GM19467 (cell line): ENCODE data around the gene SMAD7.
"Not testable (repeated sequence)": the region's sequence is repeated elsewhere in the genome, so short reads cannot be mapped to it uniquely, and the experiment has no call there.

Source experiments
- ATAC-seq: cut with Tn5 transposase; IDR thresholded peaks from one replicate; pipeline ENCODE4 v1.9.1; 2021; ENCODE audit warnings: mild to moderate bottlenecking, moderate library complexity; ENCODE audit not compliant: unreplicated experiment

Gene SMAD7

DNA sequence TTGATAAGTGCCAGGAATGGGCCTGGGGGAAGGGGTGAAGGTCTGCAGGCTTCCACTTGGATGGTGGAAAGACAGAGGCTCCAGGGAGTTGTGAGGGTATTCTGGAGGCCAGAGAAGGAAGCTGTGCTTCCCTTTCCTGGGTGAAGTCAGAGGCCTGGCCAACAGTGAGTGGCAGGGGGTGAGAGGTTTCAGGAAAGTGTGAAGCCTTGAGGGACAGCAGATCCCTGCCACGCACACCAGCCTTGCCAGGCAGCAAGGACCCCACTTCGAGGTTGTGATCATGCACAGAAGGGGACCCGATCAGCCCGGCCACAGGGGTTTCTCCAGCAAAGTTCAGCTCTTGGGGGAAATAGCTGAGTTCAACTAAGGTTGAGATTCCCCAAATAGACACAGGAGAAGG is 66.5 kb downstream of the SMAD7 start:
- no peak for ATAC-seq

DNA sequence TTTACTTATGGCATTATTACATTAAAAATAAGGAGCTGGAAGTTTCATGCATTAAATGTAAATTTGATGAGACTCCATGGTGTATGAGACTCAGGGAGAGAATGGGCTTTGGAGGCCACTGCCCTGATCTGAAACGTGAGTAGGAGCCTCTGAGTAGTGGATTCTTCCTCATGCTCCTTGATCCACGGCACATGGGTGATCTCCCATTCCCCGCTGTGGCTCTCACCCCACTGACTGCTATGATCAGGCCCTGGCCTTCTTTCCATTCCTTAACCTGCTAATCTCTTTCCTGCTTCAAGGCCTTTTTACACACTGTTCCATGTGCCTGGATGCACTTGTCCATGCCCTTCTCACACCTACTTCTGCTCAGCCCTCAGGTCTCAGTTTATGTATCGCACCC is 68.4 kb downstream of the SMAD7 start:
- no peak for ATAC-seq

DNA sequence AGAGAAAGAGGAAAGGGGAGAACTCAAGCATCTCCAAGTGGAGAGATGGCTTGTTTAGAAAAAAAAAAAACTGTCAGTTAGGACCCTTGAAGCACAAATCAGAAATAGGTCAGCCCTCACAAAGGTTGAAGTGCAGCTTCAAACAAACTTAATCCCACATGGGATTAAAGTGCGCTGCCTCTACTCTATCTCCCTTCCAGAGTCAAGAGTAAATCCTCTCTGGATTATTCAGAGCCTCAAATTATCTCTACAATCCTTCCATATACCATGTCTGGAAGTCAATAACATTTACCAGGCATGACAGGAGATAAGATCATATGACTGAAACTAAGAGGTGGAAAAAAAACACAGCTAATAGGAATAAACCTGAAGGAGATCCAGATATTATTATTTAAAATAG is 69.8 kb downstream of the SMAD7 start:
- no peak for ATAC-seq

DNA sequence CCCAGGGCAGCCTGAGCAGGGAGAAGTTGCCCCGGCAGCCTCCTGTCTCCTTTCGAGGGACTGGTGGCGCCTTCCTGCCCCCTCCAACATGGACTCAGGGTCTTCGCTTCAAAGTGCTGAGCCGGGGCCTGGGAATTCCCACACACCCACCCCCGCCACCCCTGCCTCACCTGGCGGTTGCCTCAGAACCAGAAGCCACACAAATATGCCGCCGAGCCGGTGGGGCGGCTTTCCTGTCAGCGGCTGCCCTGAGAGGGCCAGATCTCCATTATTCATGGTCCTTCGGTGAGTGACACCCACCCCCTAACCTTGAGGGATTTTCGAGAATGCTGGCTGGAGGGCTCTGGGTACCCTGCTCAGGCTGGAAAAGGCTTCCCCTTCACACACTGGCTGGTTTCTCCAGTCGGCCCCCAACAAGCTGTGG is 71.7 kb downstream of the SMAD7 start:
- no peak for ATAC-seq

DNA sequence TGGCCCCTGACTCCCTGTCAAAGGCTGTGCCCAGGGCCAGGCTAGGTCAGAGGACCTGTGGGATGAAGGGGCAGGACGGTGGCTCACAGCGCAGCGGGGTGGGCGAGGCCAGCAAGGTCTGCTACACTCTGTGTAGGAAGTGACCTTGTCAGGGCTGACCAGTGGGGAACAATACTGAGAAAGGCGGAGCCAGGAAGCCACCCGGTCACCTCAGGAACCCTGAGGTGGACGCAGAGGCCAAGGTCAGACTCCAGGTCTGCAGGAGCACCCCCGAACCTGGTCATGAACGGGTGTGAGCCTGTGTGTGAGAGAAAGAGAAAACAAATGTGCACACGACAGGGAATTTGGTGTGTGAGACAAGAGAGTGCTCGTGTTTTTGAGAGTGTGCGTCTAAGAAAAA is 72.3 kb downstream of the SMAD7 start:
- ATAC-seq: no peak

DNA sequence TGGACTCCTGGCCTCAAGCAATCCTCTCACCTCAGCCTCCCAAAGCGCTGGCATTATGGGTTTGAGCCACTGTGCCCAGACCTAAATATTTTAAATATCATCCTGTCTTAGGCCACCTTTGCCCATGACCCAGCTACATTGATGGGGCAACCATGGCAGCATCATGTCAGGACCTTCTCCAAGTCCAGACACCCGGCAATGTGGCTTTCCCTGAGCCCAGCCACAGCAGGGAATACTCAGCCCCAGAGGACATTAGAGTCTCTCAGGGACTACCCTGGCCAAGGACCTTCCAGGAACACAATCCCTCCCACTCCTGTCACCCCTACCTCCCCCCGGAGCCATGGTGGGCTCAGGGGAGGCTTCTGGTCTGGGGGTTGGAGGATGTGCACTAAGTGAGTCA is 72.8 kb downstream of the SMAD7 start:
- no peak for ATAC-seq

DNA sequence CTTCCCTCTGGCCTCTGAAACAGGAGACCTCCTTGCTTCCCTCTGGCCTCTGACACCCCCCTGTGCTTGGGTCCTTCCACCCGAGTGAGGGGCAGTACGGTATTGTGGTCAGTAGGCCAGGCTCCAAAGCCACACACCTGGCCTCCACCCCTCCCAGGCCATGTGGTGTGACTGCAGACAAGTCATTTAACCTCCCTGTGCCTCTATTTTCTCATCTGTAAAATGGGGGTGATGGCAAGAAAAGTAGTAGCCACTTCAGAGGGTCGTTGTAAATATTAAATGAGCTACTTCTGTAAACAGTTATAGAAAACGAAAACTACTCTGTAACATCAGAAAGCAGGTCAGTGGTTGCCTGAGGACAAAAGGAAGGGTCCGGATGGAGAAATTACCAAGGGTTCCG is 74.2 kb downstream of the SMAD7 start:
- no peak for ATAC-seq

DNA sequence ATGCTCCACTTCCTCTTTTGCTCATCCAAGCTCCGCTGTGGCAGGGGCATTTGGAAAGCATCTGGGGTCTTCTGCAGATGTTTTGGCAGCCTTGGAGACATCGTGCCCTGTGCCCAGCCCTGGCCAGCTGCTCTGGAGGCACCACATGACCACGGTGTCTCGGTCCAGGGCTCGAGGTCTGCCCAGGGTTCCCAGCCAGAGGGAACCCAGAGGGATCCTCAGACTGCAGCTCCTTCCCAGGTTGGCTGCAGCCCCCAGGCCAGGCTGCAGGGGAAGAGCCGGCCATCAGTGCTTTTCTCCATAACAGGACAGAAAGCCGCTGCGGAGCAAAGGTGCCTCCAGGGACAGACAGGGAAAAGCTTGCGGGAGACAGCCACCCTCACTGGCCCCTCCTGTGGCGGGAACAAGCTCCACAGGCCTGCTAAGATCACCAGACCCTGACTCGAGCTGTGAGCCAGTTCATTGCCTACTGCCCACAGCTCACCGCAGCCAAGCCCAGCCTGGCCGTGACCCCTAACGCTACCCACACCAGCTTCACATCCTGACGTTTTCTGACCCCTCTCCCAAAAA is 74.7 kb downstream of the SMAD7 start:
- ATAC-seq: no peak

DNA sequence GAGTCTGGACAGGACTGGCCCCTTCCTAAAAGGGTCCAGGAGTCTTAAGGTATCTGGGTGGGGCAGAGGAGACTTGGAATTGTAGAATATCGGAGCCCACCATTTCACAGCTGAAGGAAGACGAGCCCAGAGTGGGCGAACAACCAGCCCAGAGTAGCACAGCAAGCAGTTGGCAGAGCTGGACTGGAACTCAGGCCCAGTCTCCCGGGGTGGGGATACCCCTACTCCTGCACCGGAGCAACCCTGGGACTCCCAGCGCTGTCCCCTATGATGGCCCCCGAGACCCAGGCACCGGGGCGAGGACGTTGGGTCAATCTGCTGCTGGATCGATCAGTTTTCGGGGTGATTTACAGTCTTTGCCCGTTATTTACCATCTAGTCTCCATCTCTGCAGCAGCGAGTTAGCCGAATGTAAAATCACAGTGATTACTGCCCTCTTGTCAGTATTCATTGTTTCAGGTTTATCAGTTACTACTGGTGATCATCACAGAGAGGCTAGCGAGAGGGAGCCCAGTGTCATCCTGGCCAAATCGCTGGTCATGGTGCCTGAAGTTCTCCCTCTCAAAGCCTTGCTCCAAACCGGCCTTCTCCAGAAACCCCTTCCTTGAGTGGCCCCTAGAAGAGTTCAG is 75.3 kb downstream of the SMAD7 start:
- ATAC-seq: no peak

DNA sequence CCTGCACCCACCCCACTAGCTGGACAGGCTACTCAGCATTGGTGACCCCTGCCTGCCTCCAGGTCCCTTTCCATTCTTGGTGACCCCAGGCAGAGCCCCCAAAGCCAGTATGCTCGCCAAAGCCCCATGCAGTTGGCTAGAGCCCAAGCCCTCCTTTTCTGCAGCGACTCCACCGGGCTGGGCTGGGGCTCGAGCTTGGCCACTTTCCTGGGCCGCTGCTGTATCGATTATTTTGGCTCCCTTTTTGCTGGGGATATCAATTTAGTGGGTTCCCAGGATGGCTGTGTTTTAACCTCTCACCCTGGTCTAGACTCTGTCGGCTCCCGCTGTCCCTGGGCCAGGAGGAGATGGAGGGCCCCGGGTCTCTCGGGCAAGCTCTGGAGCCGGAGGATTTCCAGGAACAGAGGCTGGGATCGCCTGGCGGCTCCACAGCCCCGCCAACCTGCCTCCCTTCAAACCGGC is 76.0 kb downstream of the SMAD7 start:
- ATAC-seq: no peak

DNA sequence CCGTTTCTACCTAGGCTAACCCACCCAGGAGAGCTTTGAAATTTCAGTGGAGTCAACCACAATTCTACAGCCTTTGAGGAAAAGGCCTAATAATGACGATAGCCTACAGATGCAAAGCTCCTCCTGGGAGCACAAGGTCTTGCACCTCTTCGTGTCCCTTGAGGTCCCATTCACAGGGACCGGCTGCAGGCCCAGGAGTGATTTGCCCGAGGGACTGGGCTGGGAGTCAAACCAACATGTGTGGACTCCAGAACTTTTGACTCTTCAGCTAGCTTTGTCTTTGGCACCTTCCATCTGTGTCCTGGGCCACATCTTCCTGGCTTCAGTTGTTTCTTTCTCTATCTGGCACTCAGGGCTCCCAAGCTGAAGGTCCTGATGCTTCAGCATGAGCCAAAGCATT is 76.5 kb downstream of the SMAD7 start:
- no peak for ATAC-seq

DNA sequence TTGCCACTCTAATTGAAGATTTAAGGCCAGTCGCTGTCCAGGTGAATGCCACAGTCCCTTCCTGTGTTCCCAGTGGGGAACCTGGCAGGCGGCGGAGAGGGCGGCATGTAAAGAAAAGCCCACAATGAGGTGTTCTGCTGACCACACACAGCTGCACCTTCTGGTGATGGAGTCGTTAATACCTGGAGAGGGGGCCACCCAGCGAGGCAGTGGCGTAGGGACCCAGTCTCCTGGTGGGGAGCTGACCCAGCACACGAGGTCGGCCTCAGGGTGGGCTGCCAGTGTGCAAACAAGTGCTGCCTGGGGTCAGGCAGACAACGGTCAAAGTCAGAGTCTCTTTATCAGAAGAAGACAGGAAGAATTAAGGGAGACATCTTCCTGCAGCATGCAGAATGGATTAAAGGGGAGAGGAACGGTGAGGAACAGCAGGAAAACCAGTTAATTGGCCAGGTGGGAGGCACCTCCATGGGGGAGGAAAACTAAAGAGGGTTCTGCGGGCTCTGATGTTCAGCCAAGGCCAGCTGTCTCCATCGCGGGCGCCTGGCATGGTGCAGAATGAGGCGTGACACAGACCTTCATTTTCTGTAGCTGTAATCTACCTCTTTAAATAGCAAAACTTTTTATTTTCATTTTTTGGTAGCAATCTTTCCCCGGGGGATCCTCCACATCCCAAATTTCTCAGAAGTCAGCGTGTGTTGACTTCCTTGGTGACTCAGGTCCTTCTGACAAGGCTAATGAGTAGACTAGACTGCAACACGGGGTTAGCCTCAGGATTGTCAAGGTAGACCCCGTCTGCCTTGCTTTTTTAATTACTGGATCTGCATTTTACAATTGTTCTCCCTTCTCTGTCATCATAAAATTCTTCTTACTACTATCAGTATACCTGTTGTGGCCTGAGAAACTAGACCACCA is 78.3 kb downstream of the SMAD7 start:
- no peak for ATAC-seq

DNA sequence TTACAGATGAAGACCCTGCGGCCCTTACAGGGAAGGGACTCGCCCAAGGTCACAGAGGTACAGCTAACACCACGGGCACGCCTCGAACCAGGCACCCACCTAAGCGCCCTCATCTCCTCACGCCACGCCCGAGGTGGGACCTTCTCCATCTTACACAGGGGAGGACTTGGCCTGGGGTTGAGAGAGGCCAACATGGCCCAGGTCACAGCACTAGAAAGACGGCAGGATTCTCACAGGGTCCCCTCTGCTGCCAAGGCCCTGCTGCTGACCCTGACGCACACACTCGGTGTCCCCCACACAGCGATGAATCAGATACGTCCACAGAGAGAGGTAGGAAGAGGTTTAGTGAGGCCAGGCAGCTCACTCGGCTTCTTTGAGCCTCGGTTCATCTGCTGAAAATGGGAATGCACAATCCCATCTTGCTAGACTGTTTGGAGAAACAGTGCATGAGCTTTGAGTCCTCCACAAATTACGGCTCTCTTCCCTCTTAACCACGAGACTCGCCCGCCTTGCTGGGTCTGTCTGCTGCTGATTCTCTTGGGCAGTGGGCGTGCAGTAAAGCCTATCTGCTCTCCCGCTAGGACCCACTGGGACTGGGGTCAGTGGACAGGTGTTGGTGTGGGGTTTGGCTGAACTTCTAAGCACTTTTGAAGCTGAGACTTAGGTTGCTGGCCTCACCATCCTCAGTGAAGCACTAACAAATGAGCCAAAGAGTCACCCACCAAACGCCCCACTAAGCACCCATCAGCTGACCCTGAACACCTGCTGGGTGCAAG is 79.2 kb downstream of the SMAD7 start:
- no peak for ATAC-seq

DNA sequence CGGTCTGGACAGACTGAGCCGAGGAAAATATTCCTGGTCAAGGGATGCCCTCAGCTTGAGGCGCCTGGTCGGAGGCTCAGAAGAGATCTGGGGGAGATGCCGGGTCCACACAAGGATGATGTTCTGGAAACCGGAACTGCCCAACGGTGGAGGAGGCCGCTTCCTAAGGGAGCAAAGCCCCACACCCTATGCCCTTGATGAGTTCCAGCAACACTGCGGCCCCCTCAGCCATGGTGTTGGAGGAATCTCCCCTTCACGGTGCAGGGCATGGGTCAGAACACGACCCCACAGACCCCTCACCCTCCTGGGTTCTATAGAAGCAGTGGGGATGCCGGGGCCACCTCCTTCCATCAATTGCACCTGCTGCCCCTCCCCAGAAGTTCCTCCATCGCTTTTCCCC is 79.8 kb downstream of the SMAD7 start:
- ATAC-seq: not testable (repeated sequence)
